Left renal cortex interstitium (tissue), 4 donors: Measurements from ENCODE around the gene ADAMTS6. TPM values are rescaled to one million over a fixed set of nuclear protein-coding genes. Genes with fewer than 3 reads are reported as not detected.
"Not testable (repeated sequence)": the region's sequence is repeated elsewhere in the genome, so short reads cannot be mapped to it uniquely, and the experiment has no call there.

Experiments used
- DNase-seq, 4 donors: peaks; one replicate each; pipeline ENCODE4 v3.0.0-alpha.2; 2013; ENCODE audit warnings: low read depth in 4 of 4, low spot score in 2 of 4, missing footprints in 1 of 4
- polyA plus RNA-seq, 4 donors: library from polyadenylated mRNA; unstranded; fragments of 120-200 nt; gene quantifications; one replicate each; pipeline ENCODE4 v1.2.1, GENCODE V29; 2013; ENCODE audit not compliant: insufficient read length in 4 of 4

ADAMTS6 gene
- polyA plus RNA-seq, 4 donors, result 1.8 to 3.5 (median 2.5) TPM

- no peak for DNase-seq
Observed at GRCh38 chr5:65209341-65209740, 272.4 kb downstream of the ADAMTS6 start.

DNA sequence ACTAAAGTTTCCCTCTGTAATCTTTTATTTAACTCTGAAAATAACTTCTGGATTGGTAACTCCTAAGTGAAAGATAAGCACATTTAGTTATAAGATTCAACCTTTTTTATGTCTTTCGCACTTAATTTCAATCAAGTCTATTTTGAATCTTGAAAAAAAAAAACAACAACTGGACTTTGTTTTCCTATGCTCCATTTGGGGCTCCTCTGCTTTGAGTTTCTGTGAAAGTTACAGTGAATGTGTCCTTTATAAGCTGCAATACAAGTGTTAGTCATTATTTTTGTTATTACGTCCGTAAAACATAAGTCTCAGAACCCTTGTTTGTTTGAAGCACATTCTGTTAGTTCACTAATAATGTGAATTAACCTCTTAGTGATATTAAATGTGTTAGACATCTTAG is 276.8 kb downstream of the ADAMTS6 start:
- no peak for DNase-seq

DNA sequence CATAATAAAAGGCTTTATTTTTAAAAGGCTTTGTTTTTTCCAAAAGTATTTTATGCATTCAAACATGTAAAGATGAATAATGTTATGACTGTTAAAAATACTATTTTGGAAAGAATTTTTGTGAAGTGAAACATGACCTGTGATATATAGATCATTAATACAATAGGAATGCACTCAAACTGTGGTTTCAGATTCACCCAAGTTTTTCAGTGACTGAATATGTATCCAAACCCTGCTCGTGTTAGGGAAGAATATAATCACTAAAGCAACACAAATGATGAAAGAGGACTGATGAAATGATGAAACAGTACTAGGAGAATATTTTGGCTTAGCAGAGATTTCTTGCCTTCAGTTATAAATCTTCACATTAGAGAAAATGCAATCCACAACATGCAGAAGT is 278.0 kb downstream of the ADAMTS6 start:
- DNase-seq, result no peak

DNA sequence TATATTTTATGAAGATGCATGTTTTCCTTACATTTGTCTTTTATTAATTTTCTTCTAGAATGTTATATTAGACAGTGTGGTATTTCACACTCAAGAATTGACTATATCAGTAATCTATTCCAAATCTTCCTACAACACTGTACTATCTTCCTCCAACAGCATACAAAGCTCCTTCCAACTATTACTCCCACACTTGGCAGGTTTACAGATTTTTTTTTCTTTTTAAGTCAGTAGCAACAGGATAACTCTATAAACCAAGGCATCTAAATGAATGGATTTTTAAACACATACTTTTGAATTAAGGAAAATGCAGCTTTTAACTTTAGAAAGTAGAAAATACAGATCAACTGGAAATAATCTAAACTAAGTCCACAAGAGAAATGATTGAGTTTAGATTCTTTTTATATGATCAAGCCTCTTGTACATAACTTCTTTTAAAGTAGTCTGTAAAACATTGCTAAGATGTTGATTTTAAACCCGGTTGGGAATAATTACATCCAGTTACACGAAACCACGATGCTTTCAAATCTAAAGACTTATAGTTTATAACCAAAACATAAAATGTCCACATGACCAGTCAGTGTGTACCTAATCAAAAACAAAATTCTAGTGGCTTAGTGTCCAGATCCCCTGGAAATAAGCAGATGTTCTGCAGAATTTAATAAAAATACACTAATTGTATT is 281.6 kb downstream of the ADAMTS6 start:
- DNase-seq, result no peak

- peak in 1 of 4 donors; percentile 11 for DNase-seq
Observed at GRCh38 chr5:65198456-65199120, 283.1 kb downstream of the ADAMTS6 start.

DNA sequence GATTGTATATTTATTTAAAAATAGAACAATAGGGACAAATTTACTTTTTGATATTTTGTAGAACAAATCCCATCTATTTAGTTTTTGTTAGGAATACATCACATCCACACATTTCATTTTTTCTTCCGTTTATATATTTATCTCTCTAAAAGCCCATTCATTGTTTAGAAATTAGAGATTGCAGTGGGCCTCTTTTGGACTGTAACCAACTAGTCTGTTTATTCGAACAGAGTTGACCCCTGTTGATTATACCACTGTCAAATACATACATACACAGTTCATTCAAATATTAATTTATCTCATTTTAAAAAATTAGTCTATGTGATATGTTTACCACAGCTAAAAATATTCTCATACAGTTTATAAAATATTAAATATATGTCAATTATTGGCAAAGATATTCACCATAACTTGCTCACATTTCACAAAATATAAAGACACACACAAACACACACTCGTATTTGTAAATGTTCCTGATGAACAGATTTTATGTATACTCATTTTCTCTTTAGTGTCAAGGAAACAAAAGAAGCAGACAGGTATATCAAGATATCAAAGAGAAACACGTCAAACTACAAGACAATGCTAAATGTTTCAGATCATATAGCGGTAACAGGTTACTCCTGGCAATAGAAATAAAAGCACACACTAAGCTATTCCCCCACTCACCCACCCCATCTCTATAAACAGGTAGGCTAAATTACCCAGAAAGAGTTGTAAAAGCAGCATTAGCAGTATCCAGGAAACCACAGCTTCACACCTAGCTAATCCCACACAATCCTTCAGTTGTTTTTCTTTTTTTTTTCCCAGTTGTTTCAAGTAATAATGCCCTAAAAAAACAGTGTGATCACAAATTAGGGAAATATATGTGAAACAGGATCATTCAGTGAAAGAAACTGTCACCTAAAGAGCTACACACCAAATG is 283.9 kb downstream of the ADAMTS6 start:
- peak in 1 of 4 donors; percentile 9 for DNase-seq

DNA sequence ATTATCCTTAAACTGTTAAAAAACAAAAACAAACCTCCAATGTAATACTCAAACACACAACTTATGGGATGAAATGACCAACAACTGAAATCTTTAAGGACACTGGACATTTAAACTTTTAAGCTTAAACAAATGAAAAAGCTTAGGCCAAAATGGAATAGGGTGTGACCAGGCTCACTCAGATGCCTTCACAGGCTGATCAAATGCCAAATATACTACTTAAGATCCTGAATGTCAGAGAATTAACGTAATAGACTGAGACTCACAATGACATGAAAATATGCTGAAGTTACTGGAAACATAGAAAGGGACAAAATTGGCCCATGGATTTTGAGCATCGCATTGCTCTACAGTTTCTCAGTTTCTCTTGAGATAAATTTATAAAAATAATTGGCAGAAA is 286.8 kb downstream of the ADAMTS6 start:
- DNase-seq, result no peak

GRCh38 chr5:65192331-65192730 is 289.4 kb downstream of the ADAMTS6 start:
- no peak for DNase-seq

DNA sequence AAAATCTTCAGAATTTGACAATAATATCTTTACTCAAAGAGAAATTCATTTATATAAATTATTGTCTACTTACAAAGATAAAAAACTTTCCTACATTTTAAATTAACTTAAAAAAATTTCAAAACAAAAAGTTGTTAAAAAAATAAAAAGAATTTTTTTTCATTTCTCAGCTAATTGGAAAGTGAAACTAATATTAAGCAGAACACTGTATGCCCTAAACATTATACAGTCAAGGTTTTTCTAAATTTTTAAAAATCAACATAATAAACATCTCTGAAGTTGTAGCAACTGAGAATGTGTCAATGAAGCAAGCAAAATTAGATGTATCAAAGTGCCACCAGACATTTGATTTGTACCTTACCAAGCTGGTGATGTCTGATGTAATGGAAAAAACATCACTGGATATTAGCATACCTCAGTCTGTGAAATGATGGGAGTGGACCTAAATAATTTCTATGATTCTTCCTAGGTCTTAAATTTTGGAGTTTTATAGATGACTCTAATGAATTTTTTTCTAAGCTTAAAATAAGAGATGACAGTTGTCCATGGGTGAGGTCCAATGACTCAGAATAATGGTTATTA is 290.1 kb downstream of the ADAMTS6 start:
- DNase-seq, result no peak

GRCh38 chr5:65190328-65191053 is 291.2 kb downstream of the ADAMTS6 start:
- no peak for DNase-seq

DNA sequence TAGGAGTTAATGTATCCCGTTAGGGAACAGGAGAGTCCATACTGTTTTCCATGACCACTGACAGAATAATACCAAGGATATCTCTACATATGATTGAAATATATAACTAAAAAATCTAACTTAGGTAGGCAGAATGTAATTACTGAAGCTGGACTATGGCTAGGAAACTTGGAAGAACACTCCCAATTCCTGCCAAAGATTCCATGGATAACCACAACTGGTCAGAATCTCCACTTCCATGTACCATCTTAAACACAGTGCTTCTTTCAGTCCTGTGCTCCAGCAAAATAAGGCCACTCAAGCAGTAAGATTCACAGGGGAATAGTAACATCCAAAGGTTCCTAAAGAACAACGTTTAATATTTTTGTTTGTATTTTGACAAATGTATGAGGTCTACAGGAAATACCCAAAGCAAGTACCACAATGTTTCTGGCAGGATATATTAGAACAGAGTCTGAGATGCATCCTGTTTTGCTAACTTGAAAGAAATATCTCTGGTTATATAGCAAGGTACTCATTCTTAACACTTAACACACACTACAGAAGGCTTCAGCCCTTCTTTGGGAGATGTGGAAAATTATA is 295.0 kb downstream of the ADAMTS6 start:
- no peak for DNase-seq

DNA sequence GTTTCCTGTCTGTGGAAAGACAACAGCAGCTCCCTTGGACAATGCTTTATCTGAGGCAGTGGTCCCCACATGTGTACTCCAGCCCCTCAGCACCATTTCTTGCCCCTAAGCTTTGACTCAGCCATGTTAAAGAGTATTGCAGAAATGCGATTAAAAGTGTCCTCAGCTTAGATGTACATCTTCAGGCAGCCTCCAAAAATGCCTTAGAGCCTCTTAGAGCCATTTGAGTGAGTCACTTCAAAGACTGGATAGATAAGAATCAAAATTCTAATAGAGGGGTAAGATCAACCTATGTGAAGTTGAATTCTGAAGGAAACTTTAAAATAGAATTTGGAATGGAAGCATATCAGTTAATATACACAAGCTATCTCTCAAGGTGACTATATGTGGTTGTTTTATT is 296.3 kb downstream of the ADAMTS6 start:
- no peak for DNase-seq

GRCh38 chr5:65184780-65185179 is 296.9 kb downstream of the ADAMTS6 start:
- no peak for DNase-seq

DNA sequence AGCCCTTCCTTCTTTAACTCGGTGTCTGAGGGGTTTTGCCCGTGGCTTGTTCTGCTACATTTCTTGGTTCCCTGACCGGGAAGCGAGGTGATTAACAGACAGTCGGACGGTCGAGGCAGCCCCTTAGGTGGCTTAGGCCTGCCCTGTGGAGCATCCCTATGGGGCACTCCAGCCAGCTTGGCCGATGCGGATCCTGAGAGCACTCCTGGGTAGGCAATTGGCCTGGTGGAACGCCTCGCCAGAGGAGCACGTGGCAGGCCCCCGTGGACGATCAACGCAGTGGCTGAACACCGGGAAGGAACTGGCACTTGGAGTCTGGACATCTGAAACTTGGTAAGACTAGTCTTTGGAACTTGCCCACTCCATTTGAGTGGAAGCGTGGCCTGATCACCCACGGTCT is 307.5 kb downstream of the ADAMTS6 start:
- DNase-seq, result not testable (repeated sequence)

DNA sequence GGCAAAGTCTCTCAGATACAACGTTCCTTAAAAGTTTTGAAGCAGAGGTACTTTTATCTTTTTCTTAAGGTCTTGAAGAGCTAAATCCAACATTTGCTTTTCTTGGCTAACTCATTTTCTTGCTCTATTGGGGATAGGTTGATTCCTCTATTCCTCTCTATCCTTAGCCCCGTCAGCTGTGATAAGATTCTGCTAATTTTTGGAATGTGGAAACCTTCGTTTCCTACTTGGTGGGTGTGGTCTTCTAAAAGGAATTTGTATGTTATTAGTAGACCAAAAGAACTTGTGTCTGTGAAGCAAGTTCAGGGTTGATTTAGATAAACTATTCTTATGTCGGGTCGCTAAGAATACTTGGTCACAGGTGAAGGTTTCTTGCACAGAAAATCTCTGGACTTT is 308.6 kb downstream of the ADAMTS6 start:
- no peak for DNase-seq

- DNase-seq, result no peak
Observed at GRCh38 chr5:65172486-65173129, 309.1 kb downstream of the ADAMTS6 start.

- no peak for DNase-seq
Observed at GRCh38 chr5:65171645-65172044, 310.1 kb downstream of the ADAMTS6 start.

GRCh38 chr5:65163698-65164097 is 318.0 kb downstream of the ADAMTS6 start:
- no peak for DNase-seq

GRCh38 chr5:65161655-65162054 is 320.1 kb downstream of the ADAMTS6 start:
- DNase-seq, result no peak
